ENCODE data around the gene ARHGEF17. TPM values are rescaled to one million over a fixed set of nuclear protein-coding genes. Genes with fewer than 3 reads are reported as not detected.
A peak's percentile ranks its signal among the peaks of the same experiment; 100 is the strongest.

ARHGEF17 gene
- total RNA-seq, 1 donor from 2014 or later, result 193 TPM

DNA sequence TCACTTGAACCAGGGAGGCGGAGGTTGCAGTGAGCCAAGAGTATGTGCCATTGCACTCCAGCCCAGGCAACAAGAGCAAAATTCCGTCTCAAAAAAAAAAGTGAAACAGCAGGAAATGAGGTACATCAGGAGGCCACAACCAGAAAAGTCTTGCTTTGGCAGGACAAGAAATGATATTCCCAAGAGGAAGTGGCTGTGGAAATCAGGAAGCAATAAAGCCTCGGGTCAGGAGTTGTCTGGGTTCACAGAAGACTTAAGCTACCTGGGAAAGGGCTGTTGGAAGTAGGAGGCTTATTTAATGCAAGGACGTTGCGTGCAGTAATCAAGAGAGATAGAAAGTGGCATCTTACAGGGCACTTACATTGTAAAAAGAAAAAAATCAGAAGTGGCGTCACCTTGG is 58.9 kb downstream of the ARHGEF17 start:
- TF ChIP-seq, protein P1, sequence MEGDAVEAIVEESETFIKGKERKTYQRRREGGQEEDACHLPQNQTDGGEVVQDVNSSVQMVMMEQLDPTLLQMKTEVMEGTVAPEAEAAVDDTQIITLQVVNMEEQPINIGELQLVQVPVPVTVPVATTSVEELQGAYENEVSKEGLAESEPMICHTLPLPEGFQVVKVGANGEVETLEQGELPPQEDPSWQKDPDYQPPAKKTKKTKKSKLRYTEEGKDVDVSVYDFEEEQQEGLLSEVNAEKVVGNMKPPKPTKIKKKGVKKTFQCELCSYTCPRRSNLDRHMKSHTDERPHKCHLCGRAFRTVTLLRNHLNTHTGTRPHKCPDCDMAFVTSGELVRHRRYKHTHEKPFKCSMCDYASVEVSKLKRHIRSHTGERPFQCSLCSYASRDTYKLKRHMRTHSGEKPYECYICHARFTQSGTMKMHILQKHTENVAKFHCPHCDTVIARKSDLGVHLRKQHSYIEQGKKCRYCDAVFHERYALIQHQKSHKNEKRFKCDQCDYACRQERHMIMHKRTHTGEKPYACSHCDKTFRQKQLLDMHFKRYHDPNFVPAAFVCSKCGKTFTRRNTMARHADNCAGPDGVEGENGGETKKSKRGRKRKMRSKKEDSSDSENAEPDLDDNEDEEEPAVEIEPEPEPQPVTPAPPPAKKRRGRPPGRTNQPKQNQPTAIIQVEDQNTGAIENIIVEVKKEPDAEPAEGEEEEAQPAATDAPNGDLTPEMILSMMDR (IDR thresholded peaks at IDR 0.05), result no peak
- no peaks in the 10 kb centered on the region for H3K9me3 ChIP-seq
- intact Hi-C loops (cut with DNase I), result no loop called here
- no peak overlapping the region for H3K4me3 ChIP-seq
- DNase-seq (ENCODE audit: low spot score in 2 of 2), result no peak
- no peak overlapping the region for H3K27ac ChIP-seq
- no peaks in the 10 kb centered on the region for H3K4me1 ChIP-seq
- peaks cover 64 to 67% of the 10 kb centered on the region in 2 donors for H3K36me3 ChIP-seq
- H3K27me3 ChIP-seq, result no peaks in the 10 kb centered on the region

DNA sequence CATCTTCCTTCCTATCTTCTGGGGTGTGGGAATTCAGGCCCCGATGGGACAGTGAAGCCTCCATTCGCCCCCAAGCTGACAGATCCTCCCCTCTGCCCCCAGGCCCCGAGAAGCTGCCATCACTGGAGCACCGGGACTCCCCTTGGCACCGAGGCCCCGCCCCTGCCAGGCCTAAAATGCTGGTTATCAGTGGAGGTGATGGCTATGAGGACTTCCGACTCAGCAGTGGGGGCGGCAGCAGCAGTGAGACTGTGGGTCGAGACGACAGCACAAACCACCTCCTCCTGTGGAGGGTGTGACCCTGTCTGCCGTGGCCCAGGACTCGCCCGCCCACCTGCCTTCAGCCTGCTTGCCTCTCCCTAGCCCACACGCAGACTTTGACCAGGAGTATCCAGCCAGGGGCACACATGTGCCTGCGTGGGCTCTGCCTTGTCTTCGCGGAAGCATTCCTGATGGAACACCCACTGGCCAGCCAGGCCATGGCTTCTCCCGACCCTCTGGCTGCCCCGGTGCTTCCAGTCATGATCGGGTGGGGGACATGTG is 59.5 kb downstream of the ARHGEF17 start:
- DNase-seq (ENCODE audit: low spot score in 2 of 2), result no peak
- Histone ChIP-seq H3K27ac (no peak overlapping the region), H3K36me3 (peaks cover 58 to 61% of the 10 kb centered on the region in 2 donors), H3K27me3 (no peaks in the 10 kb centered on the region), H3K9me3 (no peaks in the 10 kb centered on the region), H3K4me1 (peaks cover 0 to 3% of the 10 kb centered on the region in 2 donors), H3K4me3 (no peak overlapping the region)
- intact Hi-C loops (cut with DNase I), result no loop called here
- TF ChIP-seq, protein P1 (IDR thresholded peaks at IDR 0.05), result no peak

DNA sequence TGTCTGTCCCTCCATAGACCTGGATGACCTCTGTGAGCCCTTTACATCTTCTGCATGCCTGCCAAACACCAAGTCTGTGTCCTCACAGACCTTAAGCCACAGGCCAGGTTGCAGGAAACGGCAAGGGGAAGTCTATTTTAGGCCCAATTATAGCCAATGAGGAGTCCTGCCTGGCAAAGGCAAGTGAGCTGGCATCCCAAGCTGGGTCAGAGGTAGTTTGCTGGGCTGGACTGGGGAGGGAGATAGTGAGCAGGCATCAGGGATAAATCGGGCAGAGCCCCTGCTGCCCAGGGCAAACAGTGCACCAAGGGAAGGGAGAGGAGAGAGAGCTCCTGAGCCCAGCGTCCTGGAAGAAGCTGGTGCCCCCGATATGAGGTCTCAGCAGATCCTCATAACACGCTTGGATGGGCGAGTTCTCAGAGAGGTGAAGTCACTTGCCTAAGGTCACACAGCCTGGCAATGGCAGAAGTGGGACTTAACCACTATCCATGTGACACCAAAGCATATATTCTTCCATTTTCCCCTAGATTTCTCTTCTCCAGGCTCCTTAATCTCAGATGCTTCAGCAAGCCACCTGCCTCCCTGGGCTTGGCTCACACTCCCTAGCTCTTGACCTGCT is 64.4 kb downstream of the ARHGEF17 start:
- intact Hi-C loops (cut with DNase I), result loop anchor here (10.0 kb wide), 1 partner anchor 648 kb away; no protein-coding TSS in a partner anchor
- TF ChIP-seq, protein P1 (IDR thresholded peaks at IDR 0.05), result peak in 2 of 3 experiments; percentile 4 to 40
- no peak for DNase-seq (ENCODE audit: low spot score in 2 of 2)
- Histone ChIP-seq H3K36me3 (peaks cover 12 to 13% of the 10 kb centered on the region in 2 donors), H3K27ac (peak overlapping the region; percentile 69 to 72), H3K4me3 (no peak overlapping the region), H3K9me3 (no peaks in the 10 kb centered on the region), H3K4me1 (peaks cover 0 to 8% of the 10 kb centered on the region in 2 donors), H3K27me3 (no peaks in the 10 kb centered on the region)

DNA sequence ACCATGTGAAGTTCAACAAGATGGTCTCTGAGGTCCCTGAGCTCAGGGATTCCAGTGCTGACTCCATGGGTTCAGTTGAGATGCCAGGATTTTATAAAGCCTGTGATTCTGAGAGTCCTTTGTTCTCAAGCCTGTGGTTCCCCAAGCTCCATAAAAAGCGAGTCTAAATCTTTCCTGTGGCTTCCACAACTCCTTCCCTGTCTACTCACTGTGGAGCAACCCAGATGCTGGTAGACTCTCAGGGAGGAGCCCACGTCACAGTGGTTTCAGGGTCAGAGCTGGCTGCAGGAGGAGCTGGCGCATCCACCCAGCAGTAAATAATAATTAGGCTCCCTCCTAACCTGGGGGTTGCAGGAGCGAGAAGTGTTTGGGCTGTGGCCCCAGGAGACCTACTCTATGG is 66.1 kb downstream of the ARHGEF17 start:
- DNase-seq (ENCODE audit: low spot score in 2 of 2), result no peak
- intact Hi-C loops (cut with DNase I), result loop anchor here (10.0 kb wide), 1 partner anchor 649 kb away; no protein-coding TSS in a partner anchor

DNA sequence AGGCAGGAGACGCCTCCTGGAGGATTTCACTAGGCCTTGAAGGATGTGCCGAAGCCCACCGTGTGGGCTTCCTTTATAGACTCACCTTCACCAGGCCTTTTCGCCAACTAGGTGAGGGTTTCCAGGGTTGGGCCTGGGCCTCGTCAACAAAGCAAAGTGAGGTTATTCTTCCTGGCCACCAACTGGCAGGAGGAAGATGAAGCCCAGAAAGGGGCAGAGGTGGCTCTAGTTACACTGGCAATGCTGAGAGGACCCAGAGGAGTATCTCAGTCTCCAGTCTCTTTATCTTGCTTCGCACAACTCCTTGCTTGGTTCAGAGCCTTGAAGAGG is 67.7 kb downstream of the ARHGEF17 start:
- no peak for DNase-seq (ENCODE audit: low spot score in 2 of 2)
- H3K27me3 ChIP-seq, result no peaks in the 10 kb centered on the region
- intact Hi-C loops (cut with DNase I), result loop anchor here (1.0 to 10.0 kb wide), 5 partner anchors 16 to 651 kb away; partner anchors contain the start of gene RAB6A

More for the DNA sequence above, 66.1 kb downstream of the ARHGEF17 start:
- peaks cover 0 to 8% of the 10 kb centered on the region in 2 donors for H3K4me1 ChIP-seq
- no peaks in the 10 kb centered on the region for H3K27me3 ChIP-seq
- H3K4me3 ChIP-seq, result no peak overlapping the region
- H3K9me3 ChIP-seq, result no peaks in the 10 kb centered on the region
- TF ChIP-seq, protein P1 (IDR thresholded peaks at IDR 0.05), result no peak
- peaks cover 0 to 3% of the 10 kb centered on the region in 2 donors for H3K36me3 ChIP-seq
- peak overlapping the region in 1 of 2 donors; percentile 62 for H3K27ac ChIP-seq

More for the DNA sequence above, 67.7 kb downstream of the ARHGEF17 start:
- Histone ChIP-seq H3K36me3 (no peaks in the 10 kb centered on the region), H3K4me1 (peaks cover 0 to 8% of the 10 kb centered on the region in 2 donors), H3K9me3 (no peaks in the 10 kb centered on the region), H3K27ac (peak overlapping the region; percentile 88 to 92), H3K4me3 (peak overlapping the region in 1 of 2 donors; percentile 79)
- TF ChIP-seq, protein P1 (IDR thresholded peaks at IDR 0.05), result no peak

Measured in ascending aorta (tissue), 2 donors.